Measurements from ENCODE around the gene CA10. TPM values are rescaled to one million over a fixed set of nuclear protein-coding genes. Genes with fewer than 3 reads are reported as not detected.

Gene CA10
- polyA plus RNA-seq, 1 donor from 2014 or later, result 6.2 TPM

DNA sequence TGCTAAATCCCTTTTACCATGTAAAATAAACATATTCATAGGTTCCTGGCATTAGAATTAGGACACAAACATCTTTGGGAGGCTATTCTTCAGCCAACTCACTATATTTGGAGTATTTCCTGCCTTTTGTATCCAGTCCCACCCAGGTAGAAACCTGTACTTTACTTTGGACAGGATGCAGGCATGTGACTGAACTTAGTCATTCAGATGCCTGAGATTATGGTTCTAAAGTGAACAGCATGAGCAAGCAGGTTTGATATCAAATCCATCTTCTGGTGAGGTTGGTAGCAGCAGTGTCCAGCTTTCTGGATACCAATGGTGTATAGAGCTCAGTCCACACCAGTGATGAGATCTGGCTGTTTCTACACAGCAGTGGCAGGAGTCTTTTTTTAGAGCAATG, 20.2 kb downstream of the CA10 start:
- H3K36me3 ChIP-seq (ENCODE audit: insufficient read depth, low read length), result no peaks in the 10 kb centered on the region
- H3K27ac ChIP-seq (ENCODE audit: low read length), result no peak overlapping the region
- H3K9me3 ChIP-seq (ENCODE audit: low read length), result no peaks in the 10 kb centered on the region
- H3K4me2 ChIP-seq (ENCODE audit: low read length), result no peak overlapping the region
- TF ChIP-seq, protein P1, sequence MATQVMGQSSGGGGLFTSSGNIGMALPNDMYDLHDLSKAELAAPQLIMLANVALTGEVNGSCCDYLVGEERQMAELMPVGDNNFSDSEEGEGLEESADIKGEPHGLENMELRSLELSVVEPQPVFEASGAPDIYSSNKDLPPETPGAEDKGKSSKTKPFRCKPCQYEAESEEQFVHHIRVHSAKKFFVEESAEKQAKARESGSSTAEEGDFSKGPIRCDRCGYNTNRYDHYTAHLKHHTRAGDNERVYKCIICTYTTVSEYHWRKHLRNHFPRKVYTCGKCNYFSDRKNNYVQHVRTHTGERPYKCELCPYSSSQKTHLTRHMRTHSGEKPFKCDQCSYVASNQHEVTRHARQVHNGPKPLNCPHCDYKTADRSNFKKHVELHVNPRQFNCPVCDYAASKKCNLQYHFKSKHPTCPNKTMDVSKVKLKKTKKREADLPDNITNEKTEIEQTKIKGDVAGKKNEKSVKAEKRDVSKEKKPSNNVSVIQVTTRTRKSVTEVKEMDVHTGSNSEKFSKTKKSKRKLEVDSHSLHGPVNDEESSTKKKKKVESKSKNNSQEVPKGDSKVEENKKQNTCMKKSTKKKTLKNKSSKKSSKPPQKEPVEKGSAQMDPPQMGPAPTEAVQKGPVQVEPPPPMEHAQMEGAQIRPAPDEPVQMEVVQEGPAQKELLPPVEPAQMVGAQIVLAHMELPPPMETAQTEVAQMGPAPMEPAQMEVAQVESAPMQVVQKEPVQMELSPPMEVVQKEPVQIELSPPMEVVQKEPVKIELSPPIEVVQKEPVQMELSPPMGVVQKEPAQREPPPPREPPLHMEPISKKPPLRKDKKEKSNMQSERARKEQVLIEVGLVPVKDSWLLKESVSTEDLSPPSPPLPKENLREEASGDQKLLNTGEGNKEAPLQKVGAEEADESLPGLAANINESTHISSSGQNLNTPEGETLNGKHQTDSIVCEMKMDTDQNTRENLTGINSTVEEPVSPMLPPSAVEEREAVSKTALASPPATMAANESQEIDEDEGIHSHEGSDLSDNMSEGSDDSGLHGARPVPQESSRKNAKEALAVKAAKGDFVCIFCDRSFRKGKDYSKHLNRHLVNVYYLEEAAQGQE (IDR thresholded peaks at IDR 0.05; ENCODE audit: borderline replicate concordance), result no peak
- TF ChIP-seq EP300 (conservative IDR thresholded peaks at IDR 0.05; ENCODE audit: poor library complexity, severe bottlenecking), result no peak
- no peak for TF ChIP-seq MXI1 (conservative IDR thresholded peaks at IDR 0.05; ENCODE audit: poor library complexity, severe bottlenecking)
- no peak for TF ChIP-seq EZH2 (IDR thresholded peaks at IDR 0.05; ENCODE audit: borderline replicate concordance, insufficient read depth, low read length, poor library complexity, severe bottlenecking)
- TF ChIP-seq RAD21 (conservative IDR thresholded peaks at IDR 0.05), result no peak
- no peak for TF ChIP-seq POLR2AphosphoS5 (IDR thresholded peaks at IDR 0.05)
- no peak for TF ChIP-seq SMC3 (conservative IDR thresholded peaks at IDR 0.05; ENCODE audit: poor library complexity)
- TF ChIP-seq, protein P2, sequence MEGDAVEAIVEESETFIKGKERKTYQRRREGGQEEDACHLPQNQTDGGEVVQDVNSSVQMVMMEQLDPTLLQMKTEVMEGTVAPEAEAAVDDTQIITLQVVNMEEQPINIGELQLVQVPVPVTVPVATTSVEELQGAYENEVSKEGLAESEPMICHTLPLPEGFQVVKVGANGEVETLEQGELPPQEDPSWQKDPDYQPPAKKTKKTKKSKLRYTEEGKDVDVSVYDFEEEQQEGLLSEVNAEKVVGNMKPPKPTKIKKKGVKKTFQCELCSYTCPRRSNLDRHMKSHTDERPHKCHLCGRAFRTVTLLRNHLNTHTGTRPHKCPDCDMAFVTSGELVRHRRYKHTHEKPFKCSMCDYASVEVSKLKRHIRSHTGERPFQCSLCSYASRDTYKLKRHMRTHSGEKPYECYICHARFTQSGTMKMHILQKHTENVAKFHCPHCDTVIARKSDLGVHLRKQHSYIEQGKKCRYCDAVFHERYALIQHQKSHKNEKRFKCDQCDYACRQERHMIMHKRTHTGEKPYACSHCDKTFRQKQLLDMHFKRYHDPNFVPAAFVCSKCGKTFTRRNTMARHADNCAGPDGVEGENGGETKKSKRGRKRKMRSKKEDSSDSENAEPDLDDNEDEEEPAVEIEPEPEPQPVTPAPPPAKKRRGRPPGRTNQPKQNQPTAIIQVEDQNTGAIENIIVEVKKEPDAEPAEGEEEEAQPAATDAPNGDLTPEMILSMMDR (IDR thresholded peaks at IDR 0.05; ENCODE audit: poor library complexity, severe bottlenecking), result no peak
- no peak for TF ChIP-seq TAF1 (IDR thresholded peaks at IDR 0.05; ENCODE audit: low read depth)
- H3K9ac ChIP-seq (ENCODE audit: low read length), result no peak overlapping the region
- no peaks in the 10 kb centered on the region for H3K27me3 ChIP-seq (ENCODE audit: insufficient read depth, low read depth, low read length)
- no peaks in the 10 kb centered on the region for H3F3A ChIP-seq (ENCODE audit: insufficient read depth, low read length, poor library complexity, severe bottlenecking)
- no peak overlapping the region for H3K4me3 ChIP-seq (ENCODE audit: low read length)
- H4K20me1 ChIP-seq (ENCODE audit: insufficient read depth), result no peaks in the 10 kb centered on the region
- H3K9me2 ChIP-seq (ENCODE audit: insufficient read depth, low read length), result no peaks in the 10 kb centered on the region
- no peak overlapping the region for H2AFZ ChIP-seq (ENCODE audit: low read depth, low read length)
- H3K79me2 ChIP-seq (replicated peaks; ENCODE audit: insufficient read depth, low read length), result no peaks in the 10 kb centered on the region

DNA sequence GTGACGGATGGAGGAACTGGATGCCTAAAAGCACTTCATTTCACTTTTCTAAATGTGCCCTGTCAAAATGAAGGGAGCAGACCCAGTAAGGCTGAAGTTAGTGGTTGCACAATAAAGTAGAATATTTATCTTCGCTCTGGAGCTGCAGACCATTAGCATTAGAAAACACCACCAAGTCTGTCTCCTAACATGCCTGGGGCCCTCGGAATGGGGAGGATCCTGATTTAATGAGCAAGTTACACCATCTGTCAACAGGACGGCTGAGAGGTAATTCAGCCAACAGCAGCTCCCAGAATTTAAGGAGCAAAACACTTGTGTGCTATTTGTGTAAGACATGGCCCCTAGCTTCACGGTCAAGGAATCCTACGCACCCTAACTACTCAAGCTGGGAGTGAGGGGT, 22.3 kb downstream of the CA10 start:
- H2AFZ ChIP-seq (ENCODE audit: low read depth, low read length), result no peak overlapping the region
- H3K9ac ChIP-seq (ENCODE audit: low read length), result no peak overlapping the region
- H3K27me3 ChIP-seq (ENCODE audit: insufficient read depth, low read depth, low read length), result no peaks in the 10 kb centered on the region
- H3K9me2 ChIP-seq (ENCODE audit: insufficient read depth, low read length), result no peaks in the 10 kb centered on the region
- H3K4me3 ChIP-seq (ENCODE audit: low read length), result no peak overlapping the region
- TF ChIP-seq MXI1 (conservative IDR thresholded peaks at IDR 0.05; ENCODE audit: poor library complexity, severe bottlenecking) (no peak), SMC3 (conservative IDR thresholded peaks at IDR 0.05; ENCODE audit: poor library complexity) (no peak), POLR2AphosphoS5 (IDR thresholded peaks at IDR 0.05) (no peak), RAD21 (conservative IDR thresholded peaks at IDR 0.05) (no peak), EZH2 (IDR thresholded peaks at IDR 0.05; ENCODE audit: borderline replicate concordance, insufficient read depth, low read length, poor library complexity, severe bottlenecking) (no peak), TAF1 (IDR thresholded peaks at IDR 0.05; ENCODE audit: low read depth) (no peak), EP300 (conservative IDR thresholded peaks at IDR 0.05; ENCODE audit: poor library complexity, severe bottlenecking) (no peak)
- TF ChIP-seq, protein P1 (IDR thresholded peaks at IDR 0.05; ENCODE audit: borderline replicate concordance), result no peak
- TF ChIP-seq, protein P2 (IDR thresholded peaks at IDR 0.05; ENCODE audit: poor library complexity, severe bottlenecking), result no peak
- H3F3A ChIP-seq (ENCODE audit: insufficient read depth, low read length, poor library complexity, severe bottlenecking), result no peaks in the 10 kb centered on the region
- no peaks in the 10 kb centered on the region for H3K9me3 ChIP-seq (ENCODE audit: low read length)
- H3K36me3 ChIP-seq (ENCODE audit: insufficient read depth, low read length), result no peaks in the 10 kb centered on the region
- no peak overlapping the region for H3K4me2 ChIP-seq (ENCODE audit: low read length)
- H4K20me1 ChIP-seq (ENCODE audit: insufficient read depth), result no peaks in the 10 kb centered on the region
- no peak overlapping the region for H3K27ac ChIP-seq (ENCODE audit: low read length)
- no peaks in the 10 kb centered on the region for H3K79me2 ChIP-seq (replicated peaks; ENCODE audit: insufficient read depth, low read length)
